HepG2 (cell line): ENCODE data around the gene FZD4. TPM values are rescaled to one million over a fixed set of nuclear protein-coding genes. Genes with fewer than 3 reads are reported as not detected.

Experiments
- CENPT ChIP-seq: sonication (generic); formaldehyde crosslinking; IDR thresholded peaks from 2 replicates; pipeline ENCODE4 v1.8.0; 2022; ENCODE audit warnings: low read depth, mild to moderate bottlenecking, moderate library complexity, missing genetic modification reagents
- EHMT2 ChIP-seq: fragments of 200-600 bp; sonication (generic); IDR thresholded peaks from 2 replicates; pipeline ENCODE4 v1.7.0; 2017; ENCODE audit warnings: antibody characterized with exemption, low read depth, low read length, borderline replicate concordance
- ELK4 ChIP-seq: sonication (generic); formaldehyde crosslinking; IDR thresholded peaks from 2 replicates; pipeline ENCODE4 v1.9.0; 2021; ENCODE audit warnings: missing genetic modification reagents, borderline replicate concordance
- MEIS1 ChIP-seq: sonication (generic); formaldehyde crosslinking; IDR thresholded peaks from 2 replicates; pipeline ENCODE4 v1.9.0; 2021; ENCODE audit warnings: mild to moderate bottlenecking, missing genetic modification reagents, moderate library complexity, borderline replicate concordance
- NFKBIZ ChIP-seq: IDR thresholded peaks from 2 replicates; pipeline ENCODE4 v1.6.1; 2018; ENCODE audit warnings: missing genetic modification reagents, missing compliant biosample characterization
- NR3C1 ChIP-seq: sonication (generic); formaldehyde crosslinking; IDR thresholded peaks from 2 replicates; pipeline ENCODE4 v1.4.0; 2020; ENCODE audit warnings: missing genetic modification reagents
- PLRG1 ChIP-seq: fragments of 450-650 bp; conservative IDR thresholded peaks from 2 replicates; pipeline ENCODE4 v1.6.1; 2016
- RBAK ChIP-seq: sonication (generic); formaldehyde crosslinking; IDR thresholded peaks from 2 replicates; pipeline ENCODE4 v1.5.1; 2020; ENCODE audit warnings: mild to moderate bottlenecking, missing genetic modification reagents
- REXO4 ChIP-seq: sonication (generic); formaldehyde crosslinking; IDR thresholded peaks from 2 replicates; pipeline ENCODE4 v1.8.0; 2022; ENCODE audit warnings: missing genetic modification reagents, mild to moderate bottlenecking, borderline replicate concordance
- SP1 ChIP-seq, 2 experiments: fragments of 450-650 bp in 1 of 2; sonication (generic) in 1 of 2; formaldehyde crosslinking in 1 of 2; IDR thresholded peaks; 2 replicates each; pipeline versions ENCODE4 v1.4.0 to v1.6.1; 2016 to 2020; ENCODE audit warnings: missing genetic modification reagents in 1 of 2
- ZBTB1 ChIP-seq: sonication (generic); formaldehyde crosslinking; IDR thresholded peaks from 2 replicates; pipeline ENCODE4 v1.4.0; 2020; ENCODE audit warnings: missing genetic modification reagents, borderline replicate concordance
- ZNF329 ChIP-seq: sonication (generic); formaldehyde crosslinking; IDR thresholded peaks from 2 replicates; pipeline ENCODE4 v1.9.0; 2021; ENCODE audit warnings: low read depth, mild to moderate bottlenecking, missing genetic modification reagents
- ZNF354B ChIP-seq: sonication (generic); formaldehyde crosslinking; IDR thresholded peaks from 2 replicates; pipeline ENCODE4 v1.8.0; 2022; ENCODE audit warnings: mild to moderate bottlenecking, missing genetic modification reagents
- ZNF768 ChIP-seq: sonication (generic); formaldehyde crosslinking; IDR thresholded peaks from 2 replicates; pipeline ENCODE4 v1.4.0; 2020; ENCODE audit warnings: missing genetic modification reagents
- ZNF792 ChIP-seq: IDR thresholded peaks from 2 replicates; pipeline ENCODE4 v1.6.1; 2016
- ZUFSP ChIP-seq: sonication (generic); formaldehyde crosslinking; IDR thresholded peaks from 2 replicates; pipeline ENCODE4 v1.9.0; 2021; ENCODE audit warnings: missing genetic modification reagents, mild to moderate bottlenecking, borderline replicate concordance
- polyA plus RNA-seq, 8 experiments: library from polyadenylated mRNA; depleted of rRNA in 3 of 8; stranded (reverse) in 7 of 8; unstranded in 1 of 8; fragments of >200 nt; fragmentation: Illumina TruSeq in 4 of 8; extraction: Trizol in 4 of 8; gene quantifications; 2 replicates each; pipeline versions ENCODE4 v1.2.1 to v1.2.3, GENCODE V29; 2011 to 2016; ENCODE audit warnings: low read depth in 4 of 8, missing spikeins in 1 of 8, mixed read lengths in 1 of 8; ENCODE audit not compliant: insufficient read depth in 1 of 8
- total RNA-seq, 5 experiments: library from RNA; depleted of rRNA; stranded (reverse); fragments of >200 nt; fragmentation: Illumina TruSeq; extraction: Trizol; gene quantifications; 2 replicates each; pipeline ENCODE4 v1.2.3, GENCODE V29; 2016; ENCODE audit warnings: low read depth in 1 of 5
- TF ChIP-seq, protein P1 (sequence below): sonication (generic); formaldehyde crosslinking; IDR thresholded peaks from 2 replicates; pipeline ENCODE4 v1.5.1; 2020; ENCODE audit warnings: mild to moderate bottlenecking, missing genetic modification reagents, borderline replicate concordance
- TF ChIP-seq, protein P2 (sequence below): sonication (generic); formaldehyde crosslinking; IDR thresholded peaks from 2 replicates; pipeline ENCODE4 v1.8.1; 2022; ENCODE audit warnings: mild to moderate bottlenecking, missing genetic modification reagents
- TF ChIP-seq, protein P3 (sequence below): sonication (generic); formaldehyde crosslinking; IDR thresholded peaks from 2 replicates; pipeline ENCODE4 v1.5.0; 2020; ENCODE audit warnings: mild to moderate bottlenecking, low read depth, missing genetic modification reagents, borderline replicate concordance

FZD4 gene
- total and polyA plus RNA-seq, 2 of the 13 experiments (the other 11 are each of a cell fraction or from before 2014, with no cell fraction given): 46.5 to 70.4 TPM

- TF ChIP-seq, protein P1, sequence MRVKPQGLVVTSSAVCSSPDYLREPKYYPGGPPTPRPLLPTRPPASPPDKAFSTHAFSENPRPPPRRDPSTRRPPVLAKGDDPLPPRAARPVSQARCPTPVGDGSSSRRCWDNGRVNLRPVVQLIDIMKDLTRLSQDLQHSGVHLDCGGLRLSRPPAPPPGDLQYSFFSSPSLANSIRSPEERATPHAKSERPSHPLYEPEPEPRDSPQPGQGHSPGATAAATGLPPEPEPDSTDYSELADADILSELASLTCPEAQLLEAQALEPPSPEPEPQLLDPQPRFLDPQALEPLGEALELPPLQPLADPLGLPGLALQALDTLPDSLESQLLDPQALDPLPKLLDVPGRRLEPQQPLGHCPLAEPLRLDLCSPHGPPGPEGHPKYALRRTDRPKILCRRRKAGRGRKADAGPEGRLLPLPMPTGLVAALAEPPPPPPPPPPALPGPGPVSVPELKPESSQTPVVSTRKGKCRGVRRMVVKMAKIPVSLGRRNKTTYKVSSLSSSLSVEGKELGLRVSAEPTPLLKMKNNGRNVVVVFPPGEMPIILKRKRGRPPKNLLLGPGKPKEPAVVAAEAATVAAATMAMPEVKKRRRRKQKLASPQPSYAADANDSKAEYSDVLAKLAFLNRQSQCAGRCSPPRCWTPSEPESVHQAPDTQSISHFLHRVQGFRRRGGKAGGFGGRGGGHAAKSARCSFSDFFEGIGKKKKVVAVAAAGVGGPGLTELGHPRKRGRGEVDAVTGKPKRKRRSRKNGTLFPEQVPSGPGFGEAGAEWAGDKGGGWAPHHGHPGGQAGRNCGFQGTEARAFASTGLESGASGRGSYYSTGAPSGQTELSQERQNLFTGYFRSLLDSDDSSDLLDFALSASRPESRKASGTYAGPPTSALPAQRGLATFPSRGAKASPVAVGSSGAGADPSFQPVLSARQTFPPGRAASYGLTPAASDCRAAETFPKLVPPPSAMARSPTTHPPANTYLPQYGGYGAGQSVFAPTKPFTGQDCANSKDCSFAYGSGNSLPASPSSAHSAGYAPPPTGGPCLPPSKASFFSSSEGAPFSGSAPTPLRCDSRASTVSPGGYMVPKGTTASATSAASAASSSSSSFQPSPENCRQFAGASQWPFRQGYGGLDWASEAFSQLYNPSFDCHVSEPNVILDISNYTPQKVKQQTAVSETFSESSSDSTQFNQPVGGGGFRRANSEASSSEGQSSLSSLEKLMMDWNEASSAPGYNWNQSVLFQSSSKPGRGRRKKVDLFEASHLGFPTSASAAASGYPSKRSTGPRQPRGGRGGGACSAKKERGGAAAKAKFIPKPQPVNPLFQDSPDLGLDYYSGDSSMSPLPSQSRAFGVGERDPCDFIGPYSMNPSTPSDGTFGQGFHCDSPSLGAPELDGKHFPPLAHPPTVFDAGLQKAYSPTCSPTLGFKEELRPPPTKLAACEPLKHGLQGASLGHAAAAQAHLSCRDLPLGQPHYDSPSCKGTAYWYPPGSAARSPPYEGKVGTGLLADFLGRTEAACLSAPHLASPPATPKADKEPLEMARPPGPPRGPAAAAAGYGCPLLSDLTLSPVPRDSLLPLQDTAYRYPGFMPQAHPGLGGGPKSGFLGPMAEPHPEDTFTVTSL (CRISPR knock-in tag): no peak
- TF ChIP-seq ZNF354B (CRISPR knock-in tag) (no peak), CENPT (CRISPR knock-in tag) (peak; percentile 25; the same call in 1 of the 2 replicates), RBAK (CRISPR knock-in tag) (no peak), ELK4 (CRISPR knock-in tag) (no peak), EHMT2 (no peak), ZNF768 (CRISPR knock-in tag) (no peak), ZNF792 (no peak; the same call in 1 of the 2 replicates), NR3C1 (CRISPR knock-in tag) (no peak), NFKBIZ (CRISPR knock-in tag) (no peak), REXO4 (CRISPR knock-in tag) (0 out of 2 replicates have a peak, but pooled peaks have one; percentile 49), ZBTB1 (no peak), MEIS1 (CRISPR knock-in tag) (no peak), ZUFSP (no peak), SP1 (IDR thresholded peaks at IDR 0.05) (no peak), SP1 (CRISPR knock-in tag; IDR thresholded peaks at IDR 0.05) (no peak), PLRG1 (no peak), ZNF329 (no peak)
- TF ChIP-seq, protein P2, sequence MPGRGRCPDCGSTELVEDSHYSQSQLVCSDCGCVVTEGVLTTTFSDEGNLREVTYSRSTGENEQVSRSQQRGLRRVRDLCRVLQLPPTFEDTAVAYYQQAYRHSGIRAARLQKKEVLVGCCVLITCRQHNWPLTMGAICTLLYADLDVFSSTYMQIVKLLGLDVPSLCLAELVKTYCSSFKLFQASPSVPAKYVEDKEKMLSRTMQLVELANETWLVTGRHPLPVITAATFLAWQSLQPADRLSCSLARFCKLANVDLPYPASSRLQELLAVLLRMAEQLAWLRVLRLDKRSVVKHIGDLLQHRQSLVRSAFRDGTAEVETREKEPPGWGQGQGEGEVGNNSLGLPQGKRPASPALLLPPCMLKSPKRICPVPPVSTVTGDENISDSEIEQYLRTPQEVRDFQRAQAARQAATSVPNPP (CRISPR knock-in tag): no peak
- TF ChIP-seq, protein P3, sequence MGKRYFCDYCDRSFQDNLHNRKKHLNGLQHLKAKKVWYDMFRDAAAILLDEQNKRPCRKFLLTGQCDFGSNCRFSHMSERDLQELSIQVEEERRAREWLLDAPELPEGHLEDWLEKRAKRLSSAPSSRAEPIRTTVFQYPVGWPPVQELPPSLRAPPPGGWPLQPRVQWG (CRISPR knock-in tag): no peak
Observed at GRCh38 chr11:86954269-86955110, 705 bp downstream of the FZD4 start (continued).
